ENCODE data around the gene SVEP1. TPM values are rescaled to one million over a fixed set of nuclear protein-coding genes. Genes with fewer than 3 reads are reported as not detected.
"Not testable (repeated sequence)": the region's sequence is repeated elsewhere in the genome, so short reads cannot be mapped to it uniquely, and the experiment has no call there.

Gene SVEP1
- total RNA-seq, 1 donor from 2014 or later = 1.3 TPM

- no peak for TF ChIP-seq CTCF (IDR thresholded peaks at IDR 0.05; ENCODE audit: insufficient read depth, low read length, severe bottlenecking)
- H3K36me3 ChIP-seq (ENCODE audit: control insufficient read depth, insufficient read depth, low read length) = no peaks in the 10 kb centered on the region
- no peak overlapping the region for H3K4me3 ChIP-seq (ENCODE audit: low read depth, low read length)
- FAIRE-seq = no peak
- no peaks in the 10 kb centered on the region for H3K27me3 ChIP-seq (ENCODE audit: control insufficient read depth, insufficient read depth, low read length)
- no peak for DNase-seq (ENCODE audit: low read depth)
Observed at GRCh38 chr9:110541950-110542349, 37.6 kb downstream of the SVEP1 start.

- no peaks in the 10 kb centered on the region for H3K27me3 ChIP-seq (ENCODE audit: control insufficient read depth, insufficient read depth, low read length)
- H3K4me3 ChIP-seq (ENCODE audit: low read depth, low read length) = no peak overlapping the region
- H3K36me3 ChIP-seq (ENCODE audit: control insufficient read depth, insufficient read depth, low read length) = no peaks in the 10 kb centered on the region
- no peak for FAIRE-seq
- TF ChIP-seq CTCF (IDR thresholded peaks at IDR 0.05; ENCODE audit: insufficient read depth, low read length, severe bottlenecking) = no peak
- no peak for DNase-seq (ENCODE audit: low read depth)
Observed at GRCh38 chr9:110538647-110539041, 40.9 kb downstream of the SVEP1 start.

- Histone ChIP-seq H3K27me3 (ENCODE audit: control insufficient read depth, insufficient read depth, low read length) (no peaks in the 10 kb centered on the region), H3K36me3 (ENCODE audit: control insufficient read depth, insufficient read depth, low read length) (no peaks in the 10 kb centered on the region), H3K4me3 (ENCODE audit: low read depth, low read length) (no peak overlapping the region)
- DNase-seq (ENCODE audit: low read depth) (no peak), FAIRE-seq (no peak)
- no peak for TF ChIP-seq CTCF (IDR thresholded peaks at IDR 0.05; ENCODE audit: insufficient read depth, low read length, severe bottlenecking)
Observed at GRCh38 chr9:110537841-110538646, 41.5 kb downstream of the SVEP1 start.

GRCh38 chr9:110536822-110537221, 42.7 kb downstream of the SVEP1 start:
- no peak overlapping the region for H3K4me3 ChIP-seq (ENCODE audit: low read depth, low read length)
- DNase-seq (ENCODE audit: low read depth) = no peak
- no peaks in the 10 kb centered on the region for H3K27me3 ChIP-seq (ENCODE audit: control insufficient read depth, insufficient read depth, low read length)
- FAIRE-seq = no peak
- no peak for TF ChIP-seq CTCF (IDR thresholded peaks at IDR 0.05; ENCODE audit: insufficient read depth, low read length, severe bottlenecking)
- H3K36me3 ChIP-seq (ENCODE audit: control insufficient read depth, insufficient read depth, low read length) = no peaks in the 10 kb centered on the region

GRCh38 chr9:110534162-110534561, 45.4 kb downstream of the SVEP1 start:
- not testable (repeated sequence) for DNase-seq (ENCODE audit: low read depth); H3K4me3 ChIP-seq (ENCODE audit: low read depth, low read length); H3K36me3 ChIP-seq (ENCODE audit: control insufficient read depth, insufficient read depth, low read length); FAIRE-seq; H3K27me3 ChIP-seq (ENCODE audit: control insufficient read depth, insufficient read depth, low read length)

- H3K4me3 ChIP-seq (ENCODE audit: low read depth, low read length) = no peak overlapping the region
- DNase-seq (ENCODE audit: low read depth) (peak; percentile 28), FAIRE-seq (peak; percentile 43)
- no peak for TF ChIP-seq CTCF (IDR thresholded peaks at IDR 0.05; ENCODE audit: insufficient read depth, low read length, severe bottlenecking)
- no peaks in the 10 kb centered on the region for H3K36me3 ChIP-seq (ENCODE audit: control insufficient read depth, insufficient read depth, low read length)
- no peaks in the 10 kb centered on the region for H3K27me3 ChIP-seq (ENCODE audit: control insufficient read depth, insufficient read depth, low read length)
Observed at GRCh38 chr9:110532908-110533665, 46.5 kb downstream of the SVEP1 start.

Data from bronchial epithelial cell (primary cell).